ENCODE data around the gene CPPED1.

Gene CPPED1

DNA sequence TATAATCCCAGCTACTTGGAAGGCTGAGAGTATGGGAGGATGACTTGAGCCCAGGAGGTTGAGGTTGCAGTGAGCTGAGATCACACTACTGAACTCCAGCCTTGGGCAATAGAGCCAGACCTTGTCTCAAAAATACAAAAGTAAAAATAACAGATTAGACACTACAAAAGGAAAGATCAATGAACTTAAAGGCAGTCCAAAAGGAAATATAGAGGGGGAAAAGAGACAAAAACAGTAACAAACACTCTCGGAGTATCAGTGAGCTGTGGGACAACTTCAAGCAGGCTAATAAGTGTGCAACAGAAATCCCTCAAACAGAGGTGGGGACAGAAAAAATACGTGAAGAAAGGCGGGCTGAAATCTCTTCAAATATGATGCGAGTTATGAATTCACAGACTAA is 58.8 kb downstream of the CPPED1 start:
- TF ChIP-seq, protein P1, sequence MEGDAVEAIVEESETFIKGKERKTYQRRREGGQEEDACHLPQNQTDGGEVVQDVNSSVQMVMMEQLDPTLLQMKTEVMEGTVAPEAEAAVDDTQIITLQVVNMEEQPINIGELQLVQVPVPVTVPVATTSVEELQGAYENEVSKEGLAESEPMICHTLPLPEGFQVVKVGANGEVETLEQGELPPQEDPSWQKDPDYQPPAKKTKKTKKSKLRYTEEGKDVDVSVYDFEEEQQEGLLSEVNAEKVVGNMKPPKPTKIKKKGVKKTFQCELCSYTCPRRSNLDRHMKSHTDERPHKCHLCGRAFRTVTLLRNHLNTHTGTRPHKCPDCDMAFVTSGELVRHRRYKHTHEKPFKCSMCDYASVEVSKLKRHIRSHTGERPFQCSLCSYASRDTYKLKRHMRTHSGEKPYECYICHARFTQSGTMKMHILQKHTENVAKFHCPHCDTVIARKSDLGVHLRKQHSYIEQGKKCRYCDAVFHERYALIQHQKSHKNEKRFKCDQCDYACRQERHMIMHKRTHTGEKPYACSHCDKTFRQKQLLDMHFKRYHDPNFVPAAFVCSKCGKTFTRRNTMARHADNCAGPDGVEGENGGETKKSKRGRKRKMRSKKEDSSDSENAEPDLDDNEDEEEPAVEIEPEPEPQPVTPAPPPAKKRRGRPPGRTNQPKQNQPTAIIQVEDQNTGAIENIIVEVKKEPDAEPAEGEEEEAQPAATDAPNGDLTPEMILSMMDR (IDR thresholded peaks at IDR 0.05; ENCODE audit: low read depth, low read length), result no peak
- in situ Hi-C loops (cut with HindIII; ENCODE audit: low sequenced_read_pairs), result no loop called here
- H3K4me3 ChIP-seq (ENCODE audit: low read depth, low read length), result no peak overlapping the region
- no peak for DNase-seq (ENCODE audit: low read depth, low spot score)

DNA sequence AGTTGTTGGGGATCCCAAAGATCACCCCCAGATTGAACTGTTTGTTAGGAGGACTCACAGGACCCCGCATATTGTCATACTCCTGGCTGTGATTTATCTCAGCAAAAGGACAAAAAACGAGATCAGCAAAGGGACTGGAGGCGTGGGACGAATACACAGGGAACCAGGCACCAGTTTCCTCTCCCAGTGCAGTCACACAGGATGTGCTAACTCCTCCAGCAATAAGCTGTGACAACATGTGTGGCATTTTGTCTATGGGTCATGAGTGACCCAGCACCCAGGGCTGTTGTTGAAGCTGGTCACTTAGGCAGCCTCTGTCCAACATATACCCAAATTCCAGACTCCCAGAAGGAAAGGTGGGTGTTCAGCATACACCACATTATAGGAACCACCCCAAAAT is 60.9 kb downstream of the CPPED1 start:
- TF ChIP-seq, protein P1 (IDR thresholded peaks at IDR 0.05; ENCODE audit: low read depth, low read length), result no peak
- in situ Hi-C loops (cut with HindIII; ENCODE audit: low sequenced_read_pairs), result no loop called here
- no peak overlapping the region for H3K4me3 ChIP-seq (ENCODE audit: low read depth, low read length)
- DNase-seq (ENCODE audit: low read depth, low spot score), result no peak

DNA sequence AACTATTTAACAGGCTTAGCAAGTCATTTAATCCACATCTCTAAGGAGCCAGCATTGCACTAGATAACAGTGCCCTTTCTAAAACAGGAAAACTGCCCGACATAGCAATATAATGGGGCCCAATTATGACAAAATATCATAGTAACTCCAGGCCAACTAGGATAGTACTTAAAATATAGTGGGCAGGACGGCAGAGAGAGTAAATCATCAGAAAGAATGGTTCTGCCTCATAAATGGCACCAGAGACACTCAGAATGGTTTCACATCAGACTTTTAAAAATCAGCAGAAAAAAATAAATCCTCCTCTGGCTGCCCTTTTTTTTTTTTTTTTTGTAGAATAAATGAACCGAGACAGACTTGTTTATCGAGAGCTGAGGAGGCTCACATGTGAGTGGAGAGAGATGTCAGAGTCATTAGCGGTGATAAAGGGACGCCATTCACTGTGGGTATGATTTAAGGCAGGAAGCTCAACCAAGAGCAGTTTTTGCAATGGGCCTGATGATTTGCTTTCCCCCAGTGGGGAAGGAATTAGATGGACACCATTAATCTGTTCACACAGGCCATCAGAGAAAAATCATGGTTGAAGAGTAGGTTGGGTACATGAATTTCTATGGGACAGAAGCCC is 62.6 kb downstream of the CPPED1 start:
- no peak for DNase-seq (ENCODE audit: low read depth, low spot score)
- TF ChIP-seq, protein P1 (IDR thresholded peaks at IDR 0.05; ENCODE audit: low read depth, low read length), result no peak
- in situ Hi-C loops (cut with HindIII; ENCODE audit: low sequenced_read_pairs), result no loop called here
- no peak overlapping the region for H3K4me3 ChIP-seq (ENCODE audit: low read depth, low read length)

DNA sequence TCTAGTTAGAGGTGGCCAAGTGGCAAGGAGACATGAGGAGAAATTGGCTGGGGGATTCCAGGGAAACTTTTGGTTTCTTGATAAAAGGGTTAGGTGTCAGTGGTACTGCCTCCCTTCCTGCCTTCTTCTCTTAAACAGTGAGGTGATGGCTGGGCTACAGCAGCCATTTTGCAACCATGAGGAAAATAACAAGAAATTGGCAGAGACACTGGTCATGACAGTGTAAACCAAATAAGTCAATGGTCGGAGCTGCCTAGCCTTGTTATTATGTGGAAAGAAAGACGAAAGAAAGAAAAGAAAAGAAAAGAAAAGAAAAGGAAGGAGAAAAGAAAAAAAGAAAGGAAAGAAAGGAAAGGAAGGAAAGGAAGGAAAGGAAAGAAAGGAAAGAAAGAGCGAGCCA is 63.9 kb downstream of the CPPED1 start:
- no peak overlapping the region for H3K4me3 ChIP-seq (ENCODE audit: low read depth, low read length)
- no peak for DNase-seq (ENCODE audit: low read depth, low spot score)
- TF ChIP-seq, protein P1 (IDR thresholded peaks at IDR 0.05; ENCODE audit: low read depth, low read length), result no peak
- in situ Hi-C loops (cut with HindIII; ENCODE audit: low sequenced_read_pairs), result no loop called here

- in situ Hi-C loops (cut with HindIII; ENCODE audit: low sequenced_read_pairs), result no loop called here
- DNase-seq (ENCODE audit: low read depth, low spot score), result no peak
- H3K4me3 ChIP-seq (ENCODE audit: low read depth, low read length), result no peak overlapping the region
- TF ChIP-seq, protein P1 (IDR thresholded peaks at IDR 0.05; ENCODE audit: low read depth, low read length), result no peak
These were observed 66.1 kb downstream of the CPPED1 start for GRCh38 chr16:12737563-12737962.

- in situ Hi-C loops (cut with HindIII; ENCODE audit: low sequenced_read_pairs), result no loop called here
- H3K4me3 ChIP-seq (ENCODE audit: low read depth, low read length), result no peak overlapping the region
- DNase-seq (ENCODE audit: low read depth, low spot score), result no peak
- TF ChIP-seq, protein P1 (IDR thresholded peaks at IDR 0.05; ENCODE audit: low read depth, low read length), result no peak
These were observed 67.9 kb downstream of the CPPED1 start for GRCh38 chr16:12735805-12736204.

All from astrocyte of the spinal cord (primary cell).